Prostate gland (tissue), 2 donors: ENCODE results near the gene HCN4.

Experiments
- POLR2A ChIP-seq: fragments of 450-650 bp; IDR thresholded peaks from one replicate; pipeline ENCODE4 v1.6.1; 2016; ENCODE audit warnings: antibody characterized with exemption, mild to moderate bottlenecking
- POLR2AphosphoS5 ChIP-seq: sonication (generic); formaldehyde crosslinking; IDR thresholded peaks from one replicate; pipeline ENCODE4 v1.6.1; 2017; ENCODE audit warnings: antibody characterized with exemption
- TF ChIP-seq, protein P1 (sequence below), 4 experiments: fragments of 200-600 bp in 2 of 4; fragments of 450-650 bp in 2 of 4; sonication (generic) in 2 of 4; IDR thresholded peaks; 1 replicate in 3 of 4; 2 replicates in 1 of 4; pipeline ENCODE4 v1.5.1; 2016 to 2019; ENCODE audit warnings: antibody characterized with exemption in 4 of 4, mild to moderate bottlenecking in 2 of 4, moderate library complexity in 2 of 4

DNA sequence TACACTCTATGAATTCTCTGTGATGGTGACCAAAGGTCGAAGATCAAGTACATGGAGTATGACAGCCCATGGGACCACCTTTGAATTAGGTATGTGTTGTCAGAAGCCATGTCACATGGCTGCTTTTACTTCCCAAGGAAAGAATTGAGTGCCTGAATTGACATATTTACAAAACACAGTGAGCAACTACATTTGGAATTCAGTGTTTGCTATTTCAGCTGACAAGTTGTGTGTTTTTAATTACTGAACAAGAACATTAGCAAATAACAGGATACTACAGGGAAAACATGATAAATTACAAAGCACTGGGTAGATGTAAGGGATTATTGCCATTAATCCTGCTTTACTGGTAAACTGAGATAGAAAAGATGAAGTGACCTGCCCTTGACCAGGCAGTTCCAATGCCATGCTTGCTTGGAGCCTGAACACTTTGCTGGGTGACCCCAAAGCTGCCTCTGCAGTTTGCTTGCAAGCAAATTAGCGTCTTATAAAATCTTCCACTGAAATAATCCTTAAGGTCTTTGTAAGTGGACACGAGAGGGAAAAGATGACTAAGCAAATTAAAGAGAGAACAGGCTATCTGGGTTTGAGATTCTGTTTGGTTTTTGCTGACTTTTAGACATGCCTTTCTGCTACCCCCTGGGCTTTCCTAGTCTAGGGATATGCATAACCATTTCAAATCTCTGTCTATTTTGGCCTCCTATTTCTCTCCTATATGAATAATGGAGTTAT, 98.2 kb downstream of the HCN4 start:
- TF ChIP-seq POLR2A (no peak), POLR2AphosphoS5 (no peak)
- TF ChIP-seq, protein P1, sequence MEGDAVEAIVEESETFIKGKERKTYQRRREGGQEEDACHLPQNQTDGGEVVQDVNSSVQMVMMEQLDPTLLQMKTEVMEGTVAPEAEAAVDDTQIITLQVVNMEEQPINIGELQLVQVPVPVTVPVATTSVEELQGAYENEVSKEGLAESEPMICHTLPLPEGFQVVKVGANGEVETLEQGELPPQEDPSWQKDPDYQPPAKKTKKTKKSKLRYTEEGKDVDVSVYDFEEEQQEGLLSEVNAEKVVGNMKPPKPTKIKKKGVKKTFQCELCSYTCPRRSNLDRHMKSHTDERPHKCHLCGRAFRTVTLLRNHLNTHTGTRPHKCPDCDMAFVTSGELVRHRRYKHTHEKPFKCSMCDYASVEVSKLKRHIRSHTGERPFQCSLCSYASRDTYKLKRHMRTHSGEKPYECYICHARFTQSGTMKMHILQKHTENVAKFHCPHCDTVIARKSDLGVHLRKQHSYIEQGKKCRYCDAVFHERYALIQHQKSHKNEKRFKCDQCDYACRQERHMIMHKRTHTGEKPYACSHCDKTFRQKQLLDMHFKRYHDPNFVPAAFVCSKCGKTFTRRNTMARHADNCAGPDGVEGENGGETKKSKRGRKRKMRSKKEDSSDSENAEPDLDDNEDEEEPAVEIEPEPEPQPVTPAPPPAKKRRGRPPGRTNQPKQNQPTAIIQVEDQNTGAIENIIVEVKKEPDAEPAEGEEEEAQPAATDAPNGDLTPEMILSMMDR (IDR thresholded peaks at IDR 0.05) = no peak
